ENCODE measurements around the gene AASDH. TPM values are rescaled to one million over a fixed set of nuclear protein-coding genes. Genes with fewer than 3 reads are reported as not detected.

Gene AASDH
- total RNA-seq, 1 experiment from 2014 or later, result 8.5 TPM

DNA sequence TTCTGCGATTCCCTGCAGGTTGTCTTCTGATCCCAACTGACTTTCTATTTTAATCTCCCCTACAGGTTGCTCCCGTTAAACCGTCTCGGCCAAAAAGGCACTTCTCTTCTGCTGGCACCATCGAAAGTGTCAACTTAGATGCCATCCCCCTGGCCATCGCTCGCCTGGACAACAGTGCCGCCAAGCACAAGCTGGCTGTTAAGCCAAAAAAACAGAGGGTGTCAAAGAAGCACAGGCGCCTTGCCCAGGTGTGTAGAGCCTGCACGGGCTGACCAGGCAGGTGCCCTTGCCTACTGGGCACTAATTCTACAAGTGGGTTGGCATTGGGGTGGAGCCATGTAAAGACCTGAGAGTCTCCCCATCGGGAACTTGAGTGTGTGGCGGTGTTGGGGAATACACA, 74.2 kb downstream of the AASDH start:
- H3K27me3 Mint-ChIP-seq (ENCODE audit: unreplicated experiment), result no peaks in the 10 kb centered on the region
- TF ChIP-seq CTCF (IDR thresholded peaks at IDR 0.05; ENCODE audit: unreplicated experiment), result no peak
- H3K9me3 Mint-ChIP-seq (ENCODE audit: low read depth, unreplicated experiment), result peaks cover 3% of the 10 kb centered on the region
- intact Hi-C loops (cut with micrococcal nuclease; ENCODE audit: unreplicated experiment), result no loop called here
- H3K4me1 Mint-ChIP-seq (ENCODE audit: low read depth, unreplicated experiment), result no peaks in the 10 kb centered on the region
- CTCF ChIA-PET, result no interaction called here
- H3K4me3 Mint-ChIP-seq (ENCODE audit: low read depth, unreplicated experiment), result no peak overlapping the region
- no peak overlapping the region for H3K27ac Mint-ChIP-seq (ENCODE audit: unreplicated experiment)
- peaks cover 3% of the 10 kb centered on the region for H3K36me3 Mint-ChIP-seq (ENCODE audit: insufficient read depth, unreplicated experiment)
- no TSS peak for BruUV-seq (replicated peaks)
- DNase-seq, result no peak

- BruUV-seq (replicated peaks), result no TSS peak
- DNase-seq, result no peak
- Mint-ChIP-seq H3K9me3 (ENCODE audit: low read depth, unreplicated experiment) (peaks cover 3% of the 10 kb centered on the region), H3K4me1 (ENCODE audit: low read depth, unreplicated experiment) (no peaks in the 10 kb centered on the region), H3K36me3 (ENCODE audit: insufficient read depth, unreplicated experiment) (peaks cover 3% of the 10 kb centered on the region), H3K27ac (ENCODE audit: unreplicated experiment) (no peak overlapping the region), H3K27me3 (ENCODE audit: unreplicated experiment) (no peaks in the 10 kb centered on the region), H3K4me3 (ENCODE audit: low read depth, unreplicated experiment) (no peak overlapping the region)
- CTCF ChIA-PET, result no interaction called here
- TF ChIP-seq CTCF (IDR thresholded peaks at IDR 0.05; ENCODE audit: unreplicated experiment), result no peak
- intact Hi-C loops (cut with micrococcal nuclease; ENCODE audit: unreplicated experiment), result no loop called here
Observed at GRCh38 chr4:56311299-56311975, 75.9 kb downstream of the AASDH start.

GRCh38 chr4:56310401-56311125, 76.7 kb downstream of the AASDH start:
- Mint-ChIP-seq H3K36me3 (ENCODE audit: insufficient read depth, unreplicated experiment) (peaks cover 3% of the 10 kb centered on the region), H3K4me3 (ENCODE audit: low read depth, unreplicated experiment) (no peak overlapping the region), H3K27me3 (ENCODE audit: unreplicated experiment) (no peaks in the 10 kb centered on the region), H3K27ac (ENCODE audit: unreplicated experiment) (no peak overlapping the region), H3K9me3 (ENCODE audit: low read depth, unreplicated experiment) (peaks cover 3% of the 10 kb centered on the region), H3K4me1 (ENCODE audit: low read depth, unreplicated experiment) (peaks cover 5% of the 10 kb centered on the region)
- BruUV-seq (replicated peaks), result no TSS peak
- CTCF ChIA-PET, result no interaction called here
- TF ChIP-seq CTCF (IDR thresholded peaks at IDR 0.05; ENCODE audit: unreplicated experiment), result no peak
- intact Hi-C loops (cut with micrococcal nuclease; ENCODE audit: unreplicated experiment), result no loop called here
- no peak for DNase-seq

DNA sequence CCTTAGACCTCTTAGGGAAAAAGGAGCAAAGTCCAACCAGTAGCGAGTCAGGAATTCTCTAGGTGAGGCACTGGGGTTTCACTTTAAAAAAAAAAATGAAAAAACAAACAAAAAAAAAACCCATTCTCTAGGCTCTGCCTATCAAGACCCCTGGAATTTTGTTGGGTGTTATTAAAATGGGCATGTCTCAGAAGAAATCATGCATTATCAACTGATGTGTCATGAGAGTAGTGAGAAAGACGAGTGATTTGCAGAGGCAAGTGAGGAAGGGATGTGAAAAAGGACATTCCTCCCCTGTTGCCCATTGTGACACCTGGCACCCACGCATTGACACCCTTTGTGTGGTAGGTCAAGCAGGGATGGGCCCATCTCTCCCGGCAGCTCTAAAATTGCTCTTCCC, 78.9 kb downstream of the AASDH start:
- Mint-ChIP-seq H3K9me3 (ENCODE audit: low read depth, unreplicated experiment) (no peaks in the 10 kb centered on the region), H3K4me3 (ENCODE audit: low read depth, unreplicated experiment) (no peak overlapping the region), H3K36me3 (ENCODE audit: insufficient read depth, unreplicated experiment) (no peaks in the 10 kb centered on the region), H3K4me1 (ENCODE audit: low read depth, unreplicated experiment) (peaks cover 10% of the 10 kb centered on the region), H3K27me3 (ENCODE audit: unreplicated experiment) (no peaks in the 10 kb centered on the region), H3K27ac (ENCODE audit: unreplicated experiment) (no peak overlapping the region)
- CTCF ChIA-PET, result no interaction called here
- no TSS peak for BruUV-seq (replicated peaks)
- no peak for TF ChIP-seq CTCF (IDR thresholded peaks at IDR 0.05; ENCODE audit: unreplicated experiment)
- no peak for DNase-seq
- intact Hi-C loops (cut with micrococcal nuclease; ENCODE audit: unreplicated experiment), result no loop called here

Data from Calu3 (cell line).